Transverse colon (tissue), 4 donors: ENCODE data around the gene SWT1.

Source experiments
- POLR2A ChIP-seq: fragments of 450-650 bp; IDR thresholded peaks from one replicate; pipeline ENCODE4 v1.6.1; 2016; ENCODE audit warnings: antibody characterized with exemption, mild to moderate bottlenecking, moderate library complexity
- POLR2AphosphoS5 ChIP-seq, 3 donors: sonication (generic); formaldehyde crosslinking; IDR thresholded peaks; one replicate each; pipeline ENCODE4 v1.6.1; 2016; ENCODE audit warnings: antibody characterized with exemption in 3 of 3
- TF ChIP-seq, protein P1 (sequence below), 5 experiments: fragments of 200-600 bp in 3 of 5; fragments of 450-650 bp in 2 of 5; sonication (generic) in 3 of 5; IDR thresholded peaks; 1 replicate in 2 of 5; 2 replicates in 3 of 5; pipeline ENCODE4 v1.5.1; 2016 to 2017; ENCODE audit warnings: antibody characterized with exemption in 5 of 5, inconsistent platforms in 3 of 5, mild to moderate bottlenecking in 2 of 5, moderate library complexity in 1 of 5

DNA sequence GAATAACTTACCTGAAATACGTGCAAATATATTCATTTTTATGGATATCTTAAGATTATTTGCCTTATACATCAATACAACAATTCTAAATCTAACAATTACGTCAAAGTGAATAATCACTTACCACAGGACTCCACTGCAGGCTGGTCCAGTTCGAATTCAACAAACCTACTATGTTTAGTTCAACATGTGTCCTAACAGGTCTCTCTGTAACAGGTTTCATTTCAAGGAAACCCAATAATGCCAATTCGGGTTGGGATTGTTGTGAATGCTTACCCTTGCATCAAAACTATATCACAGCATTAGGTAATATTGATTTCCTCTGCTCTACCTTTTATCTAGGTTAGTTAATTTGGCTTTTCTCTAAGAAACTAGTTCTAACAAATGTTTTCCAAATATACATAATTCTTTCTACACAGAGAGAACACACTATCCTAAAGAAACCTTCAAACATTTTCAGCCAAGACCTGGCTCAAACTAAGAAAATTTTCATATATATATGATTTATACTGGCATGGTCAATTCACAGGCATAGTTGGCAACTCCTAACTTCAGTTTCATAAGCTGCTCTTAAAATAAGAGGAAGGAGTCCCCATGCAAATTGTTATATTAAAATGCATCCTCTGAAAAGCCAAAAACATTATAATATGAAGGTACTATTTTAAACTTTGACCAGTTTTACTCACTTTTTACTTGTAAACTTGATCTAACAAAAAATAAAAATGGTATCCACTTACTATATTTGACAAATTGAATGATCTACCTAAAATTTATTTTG, 155.6 kb downstream of the SWT1 start:
- TF ChIP-seq, protein P1, sequence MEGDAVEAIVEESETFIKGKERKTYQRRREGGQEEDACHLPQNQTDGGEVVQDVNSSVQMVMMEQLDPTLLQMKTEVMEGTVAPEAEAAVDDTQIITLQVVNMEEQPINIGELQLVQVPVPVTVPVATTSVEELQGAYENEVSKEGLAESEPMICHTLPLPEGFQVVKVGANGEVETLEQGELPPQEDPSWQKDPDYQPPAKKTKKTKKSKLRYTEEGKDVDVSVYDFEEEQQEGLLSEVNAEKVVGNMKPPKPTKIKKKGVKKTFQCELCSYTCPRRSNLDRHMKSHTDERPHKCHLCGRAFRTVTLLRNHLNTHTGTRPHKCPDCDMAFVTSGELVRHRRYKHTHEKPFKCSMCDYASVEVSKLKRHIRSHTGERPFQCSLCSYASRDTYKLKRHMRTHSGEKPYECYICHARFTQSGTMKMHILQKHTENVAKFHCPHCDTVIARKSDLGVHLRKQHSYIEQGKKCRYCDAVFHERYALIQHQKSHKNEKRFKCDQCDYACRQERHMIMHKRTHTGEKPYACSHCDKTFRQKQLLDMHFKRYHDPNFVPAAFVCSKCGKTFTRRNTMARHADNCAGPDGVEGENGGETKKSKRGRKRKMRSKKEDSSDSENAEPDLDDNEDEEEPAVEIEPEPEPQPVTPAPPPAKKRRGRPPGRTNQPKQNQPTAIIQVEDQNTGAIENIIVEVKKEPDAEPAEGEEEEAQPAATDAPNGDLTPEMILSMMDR (IDR thresholded peaks at IDR 0.05) = no peak
- TF ChIP-seq POLR2A (no peak), POLR2AphosphoS5 (IDR thresholded peaks at IDR 0.05) (no peak)
